ENCODE results near the gene OR5B3. TPM values are rescaled to one million over a fixed set of nuclear protein-coding genes. Genes with fewer than 3 reads are reported as not detected.

OR5B3 gene
- total RNA-seq, 1 donor from 2014 or later = not detected

GRCh38 chr11:58394195-58394594 lies 12.5 kb downstream of the OR5B3 start:
- TF ChIP-seq CTCF (conservative IDR thresholded peaks at IDR 0.05) = no peak
- Mint-ChIP-seq H3K27me3 (no peaks in the 10 kb centered on the region), H3K4me1 (ENCODE audit: unreplicated experiment) (no peaks in the 10 kb centered on the region), H3K27ac (no peak overlapping the region), H3K36me3 (no peaks in the 10 kb centered on the region), H3K9me3 (no peaks in the 10 kb centered on the region), H3K4me3 (no peak overlapping the region)
- no peak for DNase-seq (ENCODE audit: extremely low spot score, unreplicated experiment)

- Mint-ChIP-seq H3K4me3 (no peak overlapping the region), H3K4me1 (ENCODE audit: unreplicated experiment) (no peaks in the 10 kb centered on the region), H3K9me3 (no peaks in the 10 kb centered on the region), H3K36me3 (no peaks in the 10 kb centered on the region), H3K27ac (no peak overlapping the region), H3K27me3 (no peaks in the 10 kb centered on the region)
- no peak for TF ChIP-seq CTCF (conservative IDR thresholded peaks at IDR 0.05)
- no peak for DNase-seq (ENCODE audit: extremely low spot score, unreplicated experiment)
Observed at GRCh38 chr11:58392746-58393145, 13.9 kb downstream of the OR5B3 start.

- DNase-seq (ENCODE audit: extremely low spot score, unreplicated experiment) = no peak
- Mint-ChIP-seq H3K4me1 (ENCODE audit: unreplicated experiment) (no peaks in the 10 kb centered on the region), H3K27me3 (no peaks in the 10 kb centered on the region), H3K36me3 (no peaks in the 10 kb centered on the region), H3K9me3 (no peaks in the 10 kb centered on the region), H3K27ac (no peak overlapping the region), H3K4me3 (no peak overlapping the region)
- TF ChIP-seq CTCF (conservative IDR thresholded peaks at IDR 0.05) = no peak
Observed at GRCh38 chr11:58391879-58392278, 14.8 kb downstream of the OR5B3 start.

- no peaks in the 10 kb centered on the region for H3K9me3 Mint-ChIP-seq
- no peaks in the 10 kb centered on the region for H3K4me1 Mint-ChIP-seq (ENCODE audit: unreplicated experiment)
- no peaks in the 10 kb centered on the region for H3K36me3 Mint-ChIP-seq
- no peak for TF ChIP-seq CTCF (conservative IDR thresholded peaks at IDR 0.05)
- H3K27me3 Mint-ChIP-seq = no peaks in the 10 kb centered on the region
- DNase-seq (ENCODE audit: extremely low spot score, unreplicated experiment) = no peak
- no peak overlapping the region for H3K27ac Mint-ChIP-seq
- no peak overlapping the region for H3K4me3 Mint-ChIP-seq
Observed at GRCh38 chr11:58390551-58391063, 16.1 kb downstream of the OR5B3 start.

- Mint-ChIP-seq H3K4me1 (ENCODE audit: unreplicated experiment) (no peaks in the 10 kb centered on the region), H3K4me3 (no peak within 1 kb of the TSS), H3K27me3 (no peaks in the 10 kb centered on the region), H3K27ac (no peak within 1 kb of the TSS), H3K9me3 (no peaks in the 10 kb centered on the region), H3K36me3 (no peaks in the 10 kb centered on the region)
- DNase-seq (ENCODE audit: extremely low spot score, unreplicated experiment) = no peak
- no peak for TF ChIP-seq CTCF (conservative IDR thresholded peaks at IDR 0.05)
Observed at GRCh38 chr11:58358969-58359368, 47.7 kb downstream of the OR5B3 start, which contains the start of gene OR5B17. Gene OR5B17, minus strand, starts transcription at chr11:58359069. Its CDS starts 0 bp downstream, at chr11:58359069.

GRCh38 chr11:58354727-58355126 lies 51.9 kb downstream of the OR5B3 start:
- no peaks in the 10 kb centered on the region for H3K9me3 Mint-ChIP-seq
- H3K27me3 Mint-ChIP-seq = no peaks in the 10 kb centered on the region
- no peak for DNase-seq (ENCODE audit: extremely low spot score, unreplicated experiment)
- H3K36me3 Mint-ChIP-seq = no peaks in the 10 kb centered on the region
- H3K27ac Mint-ChIP-seq = no peak overlapping the region
- TF ChIP-seq CTCF (conservative IDR thresholded peaks at IDR 0.05) = no peak
- H3K4me3 Mint-ChIP-seq = no peak overlapping the region
- no peaks in the 10 kb centered on the region for H3K4me1 Mint-ChIP-seq (ENCODE audit: unreplicated experiment)
